HG02852 (cell line): ENCODE results near the gene CFAP61.

Experiments
- ATAC-seq: cut with Tn5 transposase; IDR thresholded peaks from one replicate; pipeline ENCODE4 v1.9.1; 2021; ENCODE audit warnings: mild to moderate bottlenecking, moderate library complexity; ENCODE audit not compliant: unreplicated experiment

The CFAP61 gene

DNA sequence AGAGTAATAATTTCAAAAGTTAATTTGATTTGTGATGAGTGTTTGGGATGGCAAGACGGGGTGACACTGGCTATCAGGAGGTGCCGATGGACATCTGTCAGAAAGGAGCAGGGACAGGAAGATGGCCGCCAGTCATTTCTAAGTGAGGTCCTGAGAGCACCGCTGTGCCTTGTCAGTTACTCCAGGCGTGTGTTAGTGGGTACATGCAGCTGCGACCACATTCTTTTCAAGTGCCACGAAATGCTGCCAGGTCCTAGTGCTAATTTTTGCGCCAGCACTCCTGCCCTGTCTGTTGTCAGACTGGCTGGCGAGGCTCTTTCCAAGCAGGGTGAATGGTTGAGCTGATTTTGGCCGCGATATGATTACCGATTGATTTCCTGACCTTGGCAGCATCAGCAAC, 251.0 kb downstream of the CFAP61 start:
- no peak for ATAC-seq

DNA sequence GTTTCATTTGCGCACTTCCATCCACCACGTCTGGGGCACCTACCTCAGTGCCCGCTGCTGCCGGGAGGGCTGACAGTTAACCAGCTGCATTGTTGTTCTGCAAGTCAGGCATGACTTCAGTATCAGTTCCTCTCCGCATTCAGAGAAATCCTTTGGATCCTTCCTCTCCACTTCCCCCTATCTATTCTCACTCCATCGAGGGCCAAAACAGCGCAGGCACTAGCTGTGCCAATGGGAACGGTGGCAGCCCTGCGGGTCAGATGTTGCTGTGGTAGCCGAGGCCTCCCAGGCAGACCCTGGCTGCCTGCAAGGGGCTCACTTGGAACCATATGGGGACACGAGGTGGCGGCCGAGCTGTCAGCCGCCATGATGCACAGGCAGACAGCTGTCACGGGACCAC, 251.4 kb downstream of the CFAP61 start:
- ATAC-seq = no peak

DNA sequence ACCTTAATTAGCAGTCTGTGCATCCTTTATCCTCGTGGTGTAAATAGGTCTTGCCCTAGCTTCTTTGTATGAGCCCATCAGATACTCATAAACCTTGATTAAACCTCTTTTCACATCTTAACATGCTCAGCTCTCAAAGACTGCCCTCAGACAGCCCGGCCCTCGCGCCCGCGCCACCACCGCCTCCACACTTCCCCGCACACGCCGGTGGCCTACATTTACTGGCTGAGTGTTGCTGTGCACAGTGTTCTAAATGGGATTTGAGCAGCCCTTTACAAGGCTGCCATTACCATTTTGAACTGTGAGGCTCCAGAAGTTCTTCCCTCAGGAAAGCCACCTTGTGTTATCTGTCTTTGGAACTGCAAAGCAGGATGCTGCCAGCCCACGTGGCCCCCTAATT, 252.6 kb downstream of the CFAP61 start:
- ATAC-seq = no peak

DNA sequence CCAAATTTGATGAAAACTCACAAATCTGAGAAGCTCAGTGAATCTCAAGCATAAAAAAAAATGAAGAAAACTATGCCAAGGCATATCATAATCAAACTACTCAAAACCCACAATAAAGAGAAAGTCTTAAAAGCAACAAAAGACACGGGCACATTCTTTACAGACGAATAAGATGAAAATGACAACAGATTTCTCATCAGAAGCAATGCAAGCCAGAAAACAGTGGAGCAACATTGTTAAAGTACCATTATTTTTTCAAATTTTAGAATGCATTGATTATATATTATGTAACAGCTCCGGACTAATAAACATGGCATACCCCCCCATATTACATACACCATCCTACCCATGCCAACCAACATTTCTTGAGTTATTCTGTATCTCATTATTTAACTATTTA, 260.2 kb downstream of the CFAP61 start:
- ATAC-seq = no peak

DNA sequence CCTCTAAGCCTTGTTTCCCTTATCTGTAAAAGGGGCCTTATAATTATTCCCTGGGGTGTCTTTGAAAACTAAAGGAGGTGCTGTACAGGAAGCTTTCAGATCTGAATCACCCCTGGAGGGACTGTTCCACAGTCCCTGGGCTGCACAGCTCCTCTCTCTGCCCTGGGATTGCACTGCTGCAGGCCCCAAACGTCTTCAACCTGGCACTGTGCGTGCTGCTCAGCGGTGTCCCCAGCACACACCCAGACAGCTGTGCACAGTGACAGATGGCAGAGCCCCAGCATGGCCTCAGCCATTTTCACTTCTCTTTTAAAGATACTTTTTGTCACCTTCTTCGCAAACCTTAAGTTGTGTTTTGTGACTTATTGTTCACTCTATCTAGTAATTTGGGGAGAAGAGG, 264.9 kb downstream of the CFAP61 start:
- peak; percentile 86 for ATAC-seq

DNA sequence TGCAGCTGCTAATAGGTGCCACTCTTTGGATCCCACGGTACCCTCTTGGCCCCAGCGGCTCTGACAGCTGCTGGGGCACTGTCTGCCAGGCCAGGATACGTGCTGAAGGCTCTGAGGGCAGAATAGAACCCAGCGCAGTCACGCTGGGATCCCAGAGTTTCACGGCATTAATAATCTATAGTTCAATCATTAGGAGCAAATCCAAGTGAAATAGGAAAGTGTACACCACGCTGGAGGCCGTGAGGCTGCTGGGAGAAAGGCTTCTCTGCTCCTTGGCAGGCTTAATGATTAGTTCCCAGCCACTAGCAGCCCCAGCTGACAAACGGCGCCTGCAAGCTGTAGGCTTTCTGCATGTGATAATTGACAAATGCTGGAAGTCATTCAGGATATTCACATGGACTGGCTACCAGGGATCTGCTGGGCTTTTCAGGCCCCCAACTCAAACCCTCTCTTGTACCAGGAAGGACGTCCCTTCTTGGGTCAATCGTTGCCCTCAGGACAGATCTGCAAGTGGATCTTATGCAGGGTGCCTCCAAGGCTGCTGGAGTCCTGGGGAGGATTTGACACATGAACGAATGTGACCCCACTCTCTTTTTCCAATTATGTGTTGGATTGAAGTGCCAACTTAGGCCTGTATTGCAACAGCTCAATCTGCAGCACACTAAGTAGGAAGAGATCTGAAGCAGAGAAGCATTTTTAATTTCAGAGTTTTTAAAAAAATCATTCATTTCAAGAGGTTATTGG, 265.5 kb downstream of the CFAP61 start:
- no peak for ATAC-seq

DNA sequence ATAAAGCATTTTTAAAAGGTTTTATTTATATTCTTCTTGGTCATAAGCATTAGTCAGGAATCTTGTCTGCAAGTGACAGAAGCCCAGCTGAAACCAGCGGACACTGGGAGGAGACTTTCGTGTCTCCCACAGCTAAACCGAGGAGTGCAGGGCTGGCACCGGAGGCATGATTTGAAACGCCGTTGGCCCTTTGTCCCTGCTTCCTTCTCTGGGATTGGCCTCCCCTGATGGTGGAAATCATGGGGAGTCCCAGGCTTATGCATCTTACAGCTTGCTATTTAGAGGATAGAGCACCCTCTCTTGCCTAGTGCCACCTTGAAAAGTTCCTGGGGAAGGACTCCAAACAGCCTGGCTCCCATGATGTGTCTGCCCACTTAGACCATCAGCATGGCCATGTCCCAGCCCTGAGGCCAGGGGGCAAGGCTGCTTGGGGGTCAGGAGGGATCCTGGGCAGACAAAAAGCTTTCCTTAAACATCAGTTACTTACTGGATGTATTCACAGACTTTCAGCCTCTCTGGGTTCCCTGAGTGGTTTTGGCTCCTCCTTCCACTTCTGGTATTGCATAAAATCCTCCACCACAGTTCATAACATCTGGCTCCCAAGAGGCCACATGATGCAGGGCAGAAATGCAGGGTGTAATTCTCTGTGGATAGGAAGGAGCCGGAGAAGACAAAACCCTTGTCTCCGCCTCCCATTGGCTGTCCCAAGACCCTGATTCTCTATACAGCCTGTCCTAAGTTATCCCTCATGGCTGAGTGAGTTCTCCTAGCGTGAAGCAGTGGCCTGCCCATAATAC, 266.2 kb downstream of the CFAP61 start:
- no peak for ATAC-seq

DNA sequence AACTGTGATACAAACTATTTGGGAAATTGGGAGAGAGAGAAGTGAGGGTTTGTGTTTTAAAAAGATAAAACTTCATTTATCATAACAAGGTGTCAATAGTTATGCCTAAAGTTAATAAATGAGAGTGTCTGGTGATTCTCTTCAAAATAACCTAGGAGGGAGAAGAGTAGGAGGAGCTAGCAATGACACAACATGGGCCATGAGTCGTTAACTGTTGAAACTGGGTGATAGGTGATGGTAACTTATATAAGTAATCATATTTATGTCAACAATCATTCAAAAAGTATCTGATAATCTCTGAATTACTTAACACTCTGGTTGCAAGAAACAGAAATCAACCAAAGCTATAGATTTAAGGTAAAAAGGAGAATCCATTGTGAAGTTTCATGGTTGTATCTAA, 268.8 kb downstream of the CFAP61 start:
- no peak for ATAC-seq

DNA sequence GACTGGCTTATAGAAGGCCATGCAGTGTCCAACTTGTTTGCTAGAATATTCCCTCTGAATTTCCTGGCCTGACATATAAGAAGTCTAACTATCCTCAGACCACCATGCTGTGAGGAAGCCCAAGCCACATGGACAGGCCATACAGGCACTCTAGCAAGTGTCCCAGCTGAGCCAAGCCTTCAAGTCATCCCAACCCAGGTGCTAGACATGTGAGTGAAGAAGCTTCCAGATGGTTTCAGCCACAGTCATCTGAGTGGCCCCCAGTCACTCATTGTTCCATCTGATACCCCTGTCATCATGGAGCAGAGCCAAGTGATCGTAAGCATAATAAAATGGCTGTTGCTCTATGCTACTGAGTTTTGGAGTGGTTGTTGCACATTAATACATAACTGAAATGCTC, 269.6 kb downstream of the CFAP61 start:
- ATAC-seq = no peak

DNA sequence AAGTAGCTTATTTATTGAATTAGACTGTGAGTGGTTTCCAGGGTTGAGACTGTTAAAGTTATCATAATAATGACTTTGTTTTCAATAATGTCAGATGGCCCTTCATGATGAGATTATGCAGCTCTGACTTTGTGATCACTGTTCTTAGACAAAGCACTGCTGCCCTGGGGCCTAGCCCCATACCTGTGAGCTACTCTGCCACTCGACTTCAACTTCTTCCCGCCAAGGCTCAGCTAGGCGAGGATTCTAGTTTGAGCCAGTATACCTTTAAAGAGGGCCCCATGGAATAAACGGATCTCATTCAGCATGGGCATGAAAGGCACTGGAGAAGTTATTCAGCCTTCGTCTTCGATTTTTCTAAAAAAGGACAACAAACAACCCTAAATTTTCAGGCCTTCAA, 270.6 kb downstream of the CFAP61 start:
- ATAC-seq = no peak

DNA sequence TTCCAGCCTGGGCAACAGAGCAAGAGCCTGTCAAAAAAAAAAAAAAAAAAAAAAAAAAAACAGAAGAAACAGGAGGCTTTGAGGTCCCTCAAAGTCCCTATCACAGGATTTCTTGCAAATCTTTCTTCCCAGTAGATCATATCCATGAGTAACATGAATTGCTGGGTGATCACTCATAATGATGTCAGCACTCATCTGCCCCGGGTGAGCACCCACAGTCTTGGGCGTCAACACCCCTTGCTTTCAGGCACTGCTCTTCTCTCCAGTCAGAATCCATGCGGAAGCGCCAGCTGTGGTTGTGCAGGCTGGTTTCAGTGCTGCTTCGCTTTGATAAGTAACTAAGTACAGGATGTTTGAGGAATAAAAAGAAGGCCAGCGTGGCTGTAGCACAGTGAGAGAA, 275.4 kb downstream of the CFAP61 start:
- no peak for ATAC-seq

DNA sequence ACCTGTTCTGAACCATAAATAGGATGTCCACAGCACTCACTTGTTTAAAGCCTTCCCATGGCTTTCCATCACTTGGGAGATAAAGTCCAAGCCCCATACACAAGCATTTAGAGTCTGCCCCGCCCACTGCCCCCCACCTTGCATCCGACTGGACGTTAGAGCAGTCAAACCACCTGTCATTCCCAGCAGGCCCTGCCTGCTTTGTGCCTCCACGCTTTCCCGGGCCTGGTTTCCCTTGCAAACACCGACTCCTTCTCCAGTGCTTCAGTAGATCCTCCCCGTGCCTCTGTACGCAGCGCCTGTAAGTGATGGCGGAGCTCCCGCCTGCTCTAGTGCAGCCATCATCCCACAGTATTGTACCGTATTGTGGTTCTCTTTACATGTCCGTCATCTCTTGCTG, 277.2 kb downstream of the CFAP61 start:
- ATAC-seq = no peak

DNA sequence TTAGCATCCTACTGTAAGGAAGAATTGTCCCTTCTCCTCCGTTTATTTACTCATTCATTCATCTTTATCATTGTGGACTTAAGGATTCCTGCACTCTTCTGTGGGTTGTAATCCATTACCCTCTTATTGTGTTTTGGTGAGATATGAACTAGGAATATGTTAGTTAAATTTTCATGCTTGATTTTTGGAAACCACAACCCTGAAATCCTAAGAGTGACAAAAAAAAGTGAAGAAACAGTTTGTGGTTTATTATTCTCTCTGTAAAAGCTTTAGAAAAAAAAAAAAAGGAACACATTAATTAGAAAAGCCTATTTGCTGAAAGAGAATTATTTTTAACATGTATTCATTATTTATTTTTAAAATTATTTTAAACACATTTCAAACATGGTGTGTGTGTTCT, 278.8 kb downstream of the CFAP61 start:
- ATAC-seq = no peak

DNA sequence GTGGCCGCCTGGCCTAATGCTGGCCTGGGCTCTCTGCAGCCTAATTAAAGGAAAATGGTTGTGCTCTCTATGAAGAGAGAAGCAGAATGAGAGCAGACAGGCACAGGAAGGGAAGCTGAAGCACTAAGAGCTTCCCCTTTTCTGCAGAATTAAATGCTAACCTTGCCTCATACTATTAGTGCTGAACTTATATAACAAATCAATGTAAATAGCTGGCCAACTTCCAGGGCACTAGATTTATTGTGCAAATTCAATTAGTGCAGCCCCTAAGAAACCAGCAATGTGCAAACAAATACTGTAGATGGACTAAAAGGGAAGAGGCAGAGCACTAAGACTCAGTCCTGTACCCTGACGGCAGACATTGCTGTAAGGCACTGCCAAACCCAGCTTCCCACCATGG, 279.5 kb downstream of the CFAP61 start:
- ATAC-seq = no peak

DNA sequence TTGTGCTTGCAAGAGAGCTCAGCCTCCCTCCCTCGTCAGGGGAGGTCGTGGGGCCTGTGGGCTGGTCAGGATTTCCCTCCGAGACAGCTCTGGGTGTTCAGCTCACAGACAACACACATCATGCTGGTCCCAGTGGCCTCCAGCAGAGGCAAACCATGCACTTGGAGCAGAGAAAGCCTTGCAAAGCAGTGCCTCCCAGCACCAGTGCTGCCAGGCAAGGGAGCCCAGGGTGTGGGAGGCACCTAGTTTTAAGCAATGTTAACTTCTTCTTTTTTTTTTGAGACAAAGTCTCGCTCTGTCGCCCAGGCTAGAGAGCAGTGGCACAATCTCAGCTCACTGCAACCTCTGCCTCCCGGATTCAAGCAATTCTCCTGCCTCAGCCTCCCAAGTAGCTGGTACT, 281.5 kb downstream of the CFAP61 start:
- peak; percentile 13 for ATAC-seq

DNA sequence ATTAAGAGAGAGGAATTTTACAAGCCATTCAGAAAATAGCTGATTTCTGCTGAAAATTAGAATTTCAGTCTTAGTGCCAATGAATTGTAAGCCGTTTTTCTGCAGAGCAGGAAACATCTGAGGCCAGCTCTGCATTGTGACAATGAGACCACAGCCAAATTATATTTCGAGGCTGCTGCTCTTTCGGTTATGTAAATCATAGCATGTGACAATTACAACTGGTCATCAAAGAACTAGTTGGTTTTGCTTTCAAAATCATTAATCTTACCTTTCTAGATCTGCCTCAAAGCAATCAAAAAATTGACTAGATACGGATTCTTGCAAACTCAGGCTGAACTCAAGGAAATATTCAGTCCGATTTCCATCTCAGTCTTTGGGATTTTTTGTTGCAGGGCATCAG, 282.2 kb downstream of the CFAP61 start:
- peak; percentile 98 for ATAC-seq

DNA sequence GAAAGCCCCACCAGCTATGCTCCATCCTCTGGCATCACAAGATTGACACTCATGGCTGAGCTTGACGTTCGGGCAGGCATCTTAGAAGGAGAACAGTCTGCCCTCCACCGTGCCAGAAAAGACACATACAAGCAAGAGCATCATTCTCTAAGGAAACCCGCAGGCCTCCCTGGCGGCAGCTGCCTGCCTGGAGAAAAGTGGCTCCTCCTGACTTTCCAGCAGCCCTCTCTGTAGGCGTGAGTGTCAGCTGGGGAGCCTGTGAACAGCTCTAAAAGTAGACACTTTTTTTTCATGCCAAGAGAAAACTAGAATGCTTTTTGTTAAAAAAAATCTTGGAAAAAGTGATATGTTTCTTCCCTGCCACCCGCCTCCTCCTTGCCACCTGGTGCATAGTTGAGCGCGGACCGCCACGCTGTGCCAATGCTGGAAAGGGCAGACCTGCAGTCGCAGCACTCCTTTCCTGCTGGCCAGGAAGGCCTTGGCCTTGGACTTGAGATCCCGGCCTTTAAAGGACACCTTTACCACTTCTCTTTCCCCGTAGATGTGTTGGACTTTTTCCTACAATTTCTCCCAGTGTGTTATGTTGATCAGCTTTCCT, 285.9 kb downstream of the CFAP61 start:
- ATAC-seq = no peak

DNA sequence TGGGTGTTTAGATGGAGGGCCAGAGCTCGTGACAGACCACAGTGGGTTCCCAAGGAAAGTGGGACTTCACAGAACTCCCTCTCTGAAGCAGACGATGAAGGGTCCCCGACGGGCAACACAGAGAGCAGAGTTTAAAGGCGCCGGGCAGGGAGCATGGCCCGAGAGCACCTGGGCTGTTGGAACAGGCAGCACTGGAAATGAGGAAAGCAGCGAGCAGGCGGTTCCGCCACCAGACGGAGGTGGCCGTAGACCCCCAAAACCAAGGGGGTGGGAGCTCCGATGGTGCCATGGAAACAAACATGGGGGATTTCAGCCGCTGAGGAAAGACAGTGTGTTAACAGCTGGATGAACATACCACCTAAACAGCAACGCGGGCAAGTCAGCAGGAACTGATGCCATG, 288.1 kb downstream of the CFAP61 start:
- no peak for ATAC-seq

DNA sequence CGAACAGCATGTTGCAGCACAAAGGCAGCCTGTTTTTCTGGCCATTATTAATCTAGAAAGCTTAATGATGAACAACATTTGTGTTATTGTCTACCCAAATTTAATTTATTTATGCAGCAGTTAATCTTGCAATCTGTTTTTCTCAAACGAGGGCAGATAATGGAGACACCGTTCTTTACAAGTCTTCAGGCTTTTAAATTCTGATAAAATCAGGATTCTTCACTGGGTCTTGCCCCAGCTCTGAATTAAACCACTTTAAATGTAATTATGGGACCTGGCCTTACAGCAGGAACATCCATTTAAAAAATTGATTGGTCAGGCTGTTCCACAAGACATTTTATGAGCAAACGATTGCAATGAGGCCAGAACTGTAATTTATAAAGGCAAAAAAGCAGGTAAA, 289.0 kb downstream of the CFAP61 start:
- no peak for ATAC-seq

DNA sequence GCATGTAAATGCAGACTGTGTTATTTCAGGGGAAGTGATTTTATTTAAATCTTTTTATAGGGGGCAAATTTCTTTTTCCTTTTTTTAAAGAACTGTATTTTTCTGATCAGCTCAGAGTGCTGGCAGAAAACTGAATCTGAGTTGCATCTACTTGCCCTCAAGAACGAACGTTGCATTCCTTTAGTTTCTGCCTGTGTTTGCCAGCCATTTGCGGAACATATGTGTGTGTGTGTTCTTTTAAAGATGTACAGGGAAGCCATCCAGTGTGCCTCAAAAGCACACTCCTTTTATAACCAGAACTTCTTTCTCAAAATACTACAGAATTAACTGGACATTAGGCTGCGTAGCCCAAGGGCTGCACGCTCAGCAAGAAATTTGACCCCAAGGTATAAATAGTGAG, 289.7 kb downstream of the CFAP61 start:
- no peak for ATAC-seq

DNA sequence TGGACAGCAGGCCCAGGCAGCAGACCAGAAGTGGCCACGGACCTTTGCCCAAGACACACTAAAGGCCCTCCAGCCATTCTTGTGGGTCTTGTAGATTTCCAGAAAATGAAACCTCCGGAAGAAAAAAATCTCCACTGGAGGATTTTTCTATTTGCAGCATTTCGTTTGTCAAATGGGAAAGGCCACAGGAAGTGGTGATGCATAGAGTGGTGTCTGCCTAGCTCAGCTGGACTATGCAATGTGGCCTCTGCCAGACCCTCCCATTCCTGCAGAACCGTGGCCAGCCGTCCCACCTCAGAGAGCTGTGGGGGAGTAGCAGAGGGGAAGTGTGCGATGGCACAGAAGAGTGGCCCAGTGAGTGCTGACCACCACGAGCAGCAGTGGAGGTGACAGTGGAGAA, 291.6 kb downstream of the CFAP61 start:
- no peak for ATAC-seq

DNA sequence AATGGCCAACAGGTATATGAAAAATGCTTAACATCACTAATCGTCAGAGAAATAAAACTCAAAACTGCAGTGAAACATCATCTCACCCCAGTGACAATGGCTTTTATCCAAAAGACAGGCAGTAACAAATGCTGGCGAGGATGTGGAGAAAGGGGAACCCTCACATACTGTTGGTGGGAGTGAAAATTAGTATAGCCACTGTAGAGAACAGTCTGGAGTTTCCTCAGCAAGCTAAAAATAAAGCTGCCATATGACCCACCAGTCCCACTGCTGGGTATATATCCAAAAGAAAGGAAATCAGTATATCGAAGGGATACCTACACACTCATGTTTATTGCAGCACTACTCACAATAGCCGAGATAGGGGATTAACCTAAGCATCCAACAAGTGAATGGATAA, 292.1 kb downstream of the CFAP61 start:
- no peak for ATAC-seq
